SJCRH30 (cell line): ENCODE results near the gene LHFPL5. TPM values are rescaled to one million over a fixed set of nuclear protein-coding genes. Genes with fewer than 3 reads are reported as not detected.
A peak's percentile ranks its signal among the peaks of the same experiment; 100 is the strongest.

ENCODE experiments used
- DNase-seq, 2 experiments: peaks; one replicate each; pipeline ENCODE4 v3.0.0-alpha.2; 2015 to 2020
- H3K27ac ChIP-seq: fragments of 250-450 bp; sonication (Bioruptor Pico); 2 replicates; pipeline ENCODE4 v1.5.1; 2020; ENCODE audit warnings: mild to moderate bottlenecking, moderate library complexity
- H3K27me3 ChIP-seq: fragments of 250-450 bp; sonication (Bioruptor Pico); 2 replicates; pipeline ENCODE4 v1.5.1; 2020; ENCODE audit warnings: mild to moderate bottlenecking, moderate library complexity
- H3K36me3 ChIP-seq: fragments of 250-450 bp; sonication (Bioruptor Pico); 2 replicates; pipeline ENCODE4 v1.5.1; 2020; ENCODE audit warnings: mild to moderate bottlenecking, moderate library complexity
- H3K4me1 ChIP-seq: fragments of 250-450 bp; sonication (Bioruptor Pico); 2 replicates; pipeline ENCODE4 v1.5.1; 2020; ENCODE audit warnings: mild to moderate bottlenecking, moderate library complexity
- H3K4me3 ChIP-seq: fragments of 250-450 bp; sonication (Bioruptor Pico); 2 replicates; pipeline ENCODE4 v1.5.1; 2020; ENCODE audit warnings: mild to moderate bottlenecking, moderate library complexity
- H3K9me3 ChIP-seq: fragments of 250-450 bp; sonication (Bioruptor Pico); replicated peaks from 2 replicates; pipeline ENCODE4 v1.5.1; 2020; ENCODE audit warnings: mild to moderate bottlenecking, moderate library complexity
- total RNA-seq: library from RNA; depleted of rRNA; stranded (reverse); fragments of >200 nt; shearing (Covaris generic); gene quantifications from 2 replicates; pipeline ENCODE4 v1.2.3, GENCODE V29; 2014; rRNA removed

LHFPL5 gene
- total RNA-seq = 0.08 and 0.10 TPM in 2 replicates

DNA sequence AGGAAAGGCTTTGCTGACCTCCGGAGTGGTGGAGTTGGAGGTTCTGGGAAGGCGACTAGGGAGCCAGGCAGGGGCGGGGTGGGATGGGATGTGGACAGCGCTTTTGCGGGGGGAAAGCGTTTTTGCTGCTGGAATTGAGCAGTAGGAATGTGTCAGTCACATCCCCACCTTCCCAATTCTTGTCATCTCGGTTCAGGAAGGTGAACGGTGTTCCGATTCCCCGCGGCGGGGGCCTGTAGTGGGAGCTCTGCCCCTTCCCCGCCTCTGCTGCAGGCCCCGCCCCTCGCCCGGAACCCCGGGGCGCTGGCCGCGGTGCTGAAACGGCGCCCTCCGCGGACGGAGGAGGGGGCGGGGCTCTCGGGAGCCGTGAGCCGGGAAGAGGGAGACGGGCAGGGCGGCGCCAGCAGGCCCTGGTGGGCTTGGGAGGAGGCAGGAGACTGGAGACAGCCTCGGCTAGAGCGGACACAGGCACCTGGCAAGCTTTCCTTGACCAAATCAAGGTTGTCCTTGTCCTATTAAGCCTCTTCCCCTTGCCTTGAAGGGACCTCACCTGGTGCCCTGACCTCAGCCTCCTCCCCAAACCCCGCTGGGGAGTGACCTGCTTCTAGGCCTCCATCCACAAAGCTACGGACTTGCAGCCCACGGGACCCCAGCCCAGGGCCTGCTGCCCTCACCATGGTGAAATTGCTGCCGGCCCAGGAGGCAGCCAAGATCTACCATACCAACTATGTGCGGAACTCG lies at the start of gene LHFPL5:
Gene LHFPL5, plus strand, starts transcription at position 357 of the 741 bp plus-strand sequence. Its CDS starts 319 bp downstream, at position 676.
- no peak within 1 kb of the TSS for H3K4me3 ChIP-seq
- H3K9me3 ChIP-seq = no peaks in the 10 kb centered on the region
- no peaks in the 10 kb centered on the region for H3K36me3 ChIP-seq
- H3K27me3 ChIP-seq = no peaks in the 10 kb centered on the region
- peak; percentile 44 to 68 for DNase-seq
- 0 out of 2 replicates have a peak, but pooled peaks cover 2% of the 10 kb centered on the region for H3K4me1 ChIP-seq
- H3K27ac ChIP-seq = no peak within 1 kb of the TSS

DNA sequence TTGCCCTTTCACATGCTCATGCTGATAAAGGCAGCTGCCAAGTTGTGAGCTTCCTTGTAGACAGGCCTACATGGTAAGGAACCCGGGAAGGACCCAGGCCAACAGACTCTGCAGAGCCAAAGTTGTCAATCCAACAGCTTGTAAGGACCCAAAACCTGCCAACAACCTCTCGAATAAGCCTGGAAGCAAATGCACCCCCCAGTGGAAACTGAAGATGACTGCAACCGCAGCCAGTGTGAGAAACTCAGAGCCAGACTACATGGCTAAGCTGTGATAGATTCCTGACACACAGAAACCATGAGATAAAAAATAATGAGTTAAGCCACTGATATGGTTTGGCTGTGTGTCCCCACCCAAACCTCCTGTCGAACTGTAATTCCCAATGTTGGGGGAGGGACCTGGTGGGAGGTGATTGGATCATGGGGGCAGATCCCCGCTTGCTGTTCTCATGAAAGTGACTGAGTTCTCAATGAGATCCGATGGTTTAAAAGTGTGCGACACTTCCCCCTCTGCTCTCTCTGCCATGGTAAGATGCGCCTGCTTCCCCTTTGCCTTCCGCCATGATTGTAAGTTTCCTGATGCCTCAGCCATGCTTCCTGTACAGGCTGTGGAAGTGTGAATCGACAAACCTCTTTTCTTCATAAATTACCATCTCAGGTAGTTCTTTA lies 47.6 kb upstream of the LHFPL5 start:
- H3K27ac ChIP-seq = no peak overlapping the region
- H3K9me3 ChIP-seq = no peaks in the 10 kb centered on the region
- H3K27me3 ChIP-seq = no peaks in the 10 kb centered on the region
- no peak overlapping the region for H3K4me3 ChIP-seq
- peak in 1 of 2 experiments; percentile 22 for DNase-seq
- H3K36me3 ChIP-seq = no peaks in the 10 kb centered on the region
- H3K4me1 ChIP-seq = no peaks in the 10 kb centered on the region

DNA sequence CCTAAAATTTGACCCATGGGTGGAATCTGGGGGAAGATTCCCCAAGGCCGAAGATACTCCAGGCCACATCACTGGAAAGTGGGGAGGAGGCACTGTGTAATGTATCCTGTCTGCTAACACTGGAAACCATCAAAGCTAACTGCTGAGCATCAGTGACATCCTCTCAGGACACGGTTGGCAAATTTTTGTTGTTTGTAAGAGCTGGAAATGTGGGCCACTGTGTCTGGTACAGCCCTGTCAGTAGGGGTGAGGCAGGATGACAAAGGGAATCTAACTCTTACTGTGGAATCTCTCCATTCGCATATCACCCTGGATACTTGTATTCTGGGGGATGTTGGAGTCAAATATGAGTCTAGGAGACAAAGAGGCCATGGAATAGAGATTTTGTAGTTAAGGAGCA lies 45.7 kb upstream of the LHFPL5 start:
- Histone ChIP-seq H3K27me3 (peaks cover 3% of the 10 kb centered on the region; the same call in 1 of the 2 replicates), H3K36me3 (no peaks in the 10 kb centered on the region), H3K4me1 (no peaks in the 10 kb centered on the region), H3K27ac (no peak overlapping the region), H3K9me3 (no peaks in the 10 kb centered on the region), H3K4me3 (no peak overlapping the region)
- no peak for DNase-seq

DNA sequence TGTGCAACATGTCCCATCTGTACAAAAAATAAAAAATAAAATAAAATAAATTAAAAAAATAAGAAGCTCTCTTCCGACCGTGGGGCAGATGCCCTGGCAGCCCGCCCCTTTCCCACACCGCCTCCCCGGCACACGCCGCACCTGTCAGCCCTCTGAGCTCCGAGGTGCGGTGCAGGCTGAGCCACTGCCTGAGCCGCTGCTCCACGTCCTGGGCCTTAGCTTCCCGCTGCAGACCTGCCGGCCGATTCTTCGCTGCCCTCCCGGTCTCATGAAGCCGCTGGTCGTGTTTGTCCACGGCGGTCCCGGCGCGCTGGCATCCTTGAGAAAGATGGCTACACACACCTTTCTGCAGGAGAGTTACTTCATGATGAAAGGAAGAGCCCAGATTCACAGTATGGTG lies 39.4 kb upstream of the LHFPL5 start:
- H3K27ac ChIP-seq = no peak overlapping the region

DNA sequence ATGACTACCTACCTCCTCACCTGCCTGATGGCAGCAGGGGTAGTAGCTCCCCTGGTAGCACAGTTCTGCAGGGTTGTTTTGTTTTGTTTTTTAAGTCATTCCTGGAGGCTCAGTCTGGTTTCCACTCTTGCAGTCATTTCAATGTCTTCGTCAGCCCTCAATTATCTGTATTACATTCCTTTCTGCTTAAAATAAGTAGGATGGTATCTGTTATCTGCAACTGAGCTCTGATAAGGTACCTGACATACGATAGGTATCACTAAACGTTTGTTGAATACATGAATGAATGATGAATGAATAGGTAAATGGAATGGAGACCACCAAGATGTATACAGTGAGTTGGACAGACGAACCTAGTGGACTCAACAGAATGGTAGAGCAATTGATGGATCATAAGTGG lies 35.9 kb upstream of the LHFPL5 start:
- no peaks in the 10 kb centered on the region for H3K4me1 ChIP-seq
- H3K4me3 ChIP-seq = no peak overlapping the region
- no peaks in the 10 kb centered on the region for H3K9me3 ChIP-seq
- H3K27me3 ChIP-seq = no peaks in the 10 kb centered on the region
- no peak for DNase-seq
- H3K27ac ChIP-seq = no peak overlapping the region
- H3K36me3 ChIP-seq = no peaks in the 10 kb centered on the region

More for the DNA sequence above, 39.4 kb upstream of the LHFPL5 start:
- Histone ChIP-seq H3K9me3 (no peaks in the 10 kb centered on the region), H3K27me3 (peaks cover 3% of the 10 kb centered on the region; the same call in 1 of the 2 replicates), H3K36me3 (no peaks in the 10 kb centered on the region), H3K4me3 (no peak overlapping the region), H3K4me1 (no peaks in the 10 kb centered on the region)
- no peak for DNase-seq

DNA sequence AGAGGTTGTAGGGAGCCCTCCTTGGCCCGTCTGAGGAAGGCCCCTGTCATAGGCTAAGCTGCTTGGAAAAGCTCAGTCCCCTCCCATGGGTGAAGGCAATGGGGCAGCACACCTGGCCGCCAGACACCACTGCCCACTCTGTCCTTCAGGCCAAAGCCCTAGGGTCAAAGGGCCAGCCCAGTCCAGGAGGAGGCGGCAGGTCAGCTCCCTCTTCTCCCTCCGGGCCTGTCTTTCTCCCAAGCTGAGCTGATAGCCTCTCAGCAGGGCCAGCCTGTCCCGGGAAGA lies 33.9 kb upstream of the LHFPL5 start:
- Histone ChIP-seq H3K27me3 (no peaks in the 10 kb centered on the region), H3K4me1 (no peaks in the 10 kb centered on the region), H3K27ac (no peak overlapping the region), H3K9me3 (no peaks in the 10 kb centered on the region), H3K36me3 (no peaks in the 10 kb centered on the region), H3K4me3 (no peak overlapping the region)
- no peak for DNase-seq

DNA sequence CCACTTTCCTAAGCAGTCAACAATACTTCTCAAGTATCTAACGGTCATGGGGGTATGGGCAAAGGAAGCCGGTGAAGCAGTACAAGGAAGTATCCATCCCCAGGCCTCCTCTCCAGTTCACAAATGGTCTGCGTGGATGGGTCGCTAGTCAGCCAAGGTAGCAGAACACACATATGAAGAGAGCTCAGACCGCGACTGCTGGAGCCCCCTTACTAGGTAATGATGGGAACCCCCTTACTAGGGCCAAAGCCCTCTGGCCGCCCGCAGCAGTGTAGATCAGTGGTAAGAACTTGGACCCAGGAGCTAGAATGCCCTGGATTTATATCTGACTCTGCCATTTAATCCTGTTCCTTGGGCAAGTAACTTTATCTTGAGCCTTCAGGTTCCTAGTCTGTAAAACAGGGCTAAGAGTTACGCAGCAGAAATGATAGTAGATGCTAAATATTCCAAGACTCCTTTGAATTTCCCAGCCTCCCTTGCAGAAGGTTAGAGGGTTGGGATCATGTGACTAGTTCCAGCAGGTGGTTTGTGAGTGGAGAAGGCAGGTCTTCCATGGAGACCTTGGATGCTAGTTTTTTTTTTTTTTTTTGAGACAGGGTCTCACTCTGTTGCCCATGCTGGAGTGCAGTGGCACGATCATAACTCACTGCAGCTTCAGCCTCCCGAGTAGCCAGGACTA lies 30.9 kb upstream of the LHFPL5 start:
- Histone ChIP-seq H3K27ac (no peak overlapping the region), H3K27me3 (no peaks in the 10 kb centered on the region), H3K36me3 (no peaks in the 10 kb centered on the region), H3K4me1 (no peaks in the 10 kb centered on the region), H3K4me3 (no peak overlapping the region), H3K9me3 (no peaks in the 10 kb centered on the region)
- DNase-seq = no peak

DNA sequence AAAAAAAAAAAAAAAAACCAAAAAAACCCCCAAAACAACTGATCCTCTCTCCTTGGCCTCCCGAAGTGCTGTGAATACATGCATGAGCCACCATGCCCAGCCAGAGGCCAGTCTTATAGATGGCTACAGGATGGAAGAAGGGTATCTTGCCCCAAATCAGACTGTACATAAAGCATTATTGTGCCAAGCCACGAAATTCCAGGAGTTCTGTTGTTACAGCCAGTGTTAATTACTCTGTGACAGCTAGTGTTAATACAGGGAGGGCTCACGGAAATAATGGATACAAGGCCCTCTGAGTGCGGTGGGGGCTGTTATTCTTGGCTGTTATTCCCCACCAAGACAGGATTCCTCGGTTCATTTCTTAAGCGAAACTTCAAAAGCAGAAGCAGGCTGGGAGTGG lies 30.1 kb upstream of the LHFPL5 start:
- Histone ChIP-seq H3K9me3 (no peaks in the 10 kb centered on the region), H3K4me1 (no peaks in the 10 kb centered on the region), H3K27me3 (no peaks in the 10 kb centered on the region), H3K4me3 (no peak overlapping the region), H3K27ac (no peak overlapping the region), H3K36me3 (no peaks in the 10 kb centered on the region)
- DNase-seq = no peak

DNA sequence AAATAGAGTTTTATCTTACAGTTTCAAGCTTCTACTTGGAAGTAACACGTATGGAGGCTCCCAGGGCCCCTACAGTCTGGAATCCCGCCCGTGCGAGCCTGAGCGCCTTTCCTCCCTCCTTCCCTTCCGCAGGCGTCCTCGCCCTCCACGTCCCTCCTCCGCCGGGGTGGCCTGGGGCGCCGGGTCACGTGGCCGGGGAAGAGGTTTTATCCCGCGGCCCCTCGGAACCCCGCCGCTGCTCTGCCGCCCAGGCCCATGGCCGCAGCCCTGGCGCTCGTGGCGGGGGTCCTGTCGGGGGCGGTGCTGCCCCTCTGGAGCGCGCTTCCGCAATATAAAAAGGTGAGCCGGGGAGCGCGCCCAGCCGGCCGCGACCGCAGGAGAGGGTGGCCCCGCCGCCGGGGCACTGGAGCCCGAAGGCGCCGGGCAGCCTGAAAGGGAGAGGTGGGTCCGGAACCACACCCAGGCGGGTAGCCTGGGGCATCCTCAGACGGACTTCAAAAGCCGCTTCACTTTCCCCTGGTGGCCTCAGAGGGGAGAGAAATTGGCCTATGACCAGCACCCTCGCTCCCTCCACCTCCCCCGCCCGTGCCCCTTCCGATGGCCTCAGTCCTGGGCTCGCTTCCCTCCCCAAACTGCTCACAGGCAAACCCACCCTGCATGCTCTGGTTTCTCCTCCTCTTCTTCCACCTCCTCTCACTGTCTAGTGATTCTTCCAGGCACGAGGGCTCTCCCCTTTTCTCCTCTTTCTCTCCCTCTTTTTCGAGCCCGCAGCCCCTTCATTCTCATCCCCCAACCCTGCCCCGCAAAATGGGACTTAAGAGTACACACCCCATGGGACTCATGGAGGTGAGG lies 28.6 kb upstream of the LHFPL5 start, which contains the start of gene CLPSL2:
Gene CLPSL2, plus strand, starts transcription at position 235 of the 852 bp plus-strand sequence. Its CDS starts 21 bp downstream, at position 256.
- H3K27me3 ChIP-seq = no peaks in the 10 kb centered on the region
- peak; percentile 23 to 31 for DNase-seq

DNA sequence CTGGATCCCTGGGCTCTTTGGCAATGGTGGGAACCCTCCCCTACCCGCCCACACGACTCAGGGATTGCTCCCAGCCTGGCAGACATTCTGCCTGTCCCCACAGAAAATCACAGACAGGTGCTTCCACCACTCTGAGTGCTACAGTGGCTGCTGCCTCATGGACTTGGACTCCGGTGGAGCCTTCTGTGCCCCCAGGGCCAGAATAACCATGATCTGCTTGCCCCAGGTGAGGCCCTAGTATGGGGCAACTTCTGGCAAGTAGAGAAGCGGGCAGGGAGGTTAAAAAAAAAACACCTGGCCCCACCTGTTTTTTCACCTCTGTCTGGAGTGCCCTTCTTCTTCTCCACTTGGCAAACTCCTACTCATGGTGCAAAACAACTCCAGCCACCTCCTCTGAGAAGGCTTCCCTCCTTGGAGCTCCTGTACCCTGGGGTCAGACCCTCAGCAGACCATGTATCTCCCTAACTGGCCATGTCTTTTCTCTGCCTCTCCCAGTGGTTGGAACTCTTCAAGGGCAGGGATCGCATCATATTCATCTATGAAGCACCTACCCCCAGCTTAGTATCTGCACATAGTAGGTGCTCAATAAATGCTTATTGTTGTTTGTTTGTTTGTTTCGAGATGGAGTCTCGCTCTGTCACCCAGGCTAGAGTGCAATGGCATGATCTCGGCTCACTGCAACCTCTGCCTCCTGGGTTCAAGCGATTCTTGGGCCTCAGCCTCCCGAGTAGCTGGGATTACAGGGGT lies 27.6 kb upstream of the LHFPL5 start:
- no peak for DNase-seq
- Histone ChIP-seq H3K4me3 (no peak overlapping the region), H3K4me1 (no peaks in the 10 kb centered on the region), H3K9me3 (no peaks in the 10 kb centered on the region), H3K27ac (no peak overlapping the region), H3K27me3 (no peaks in the 10 kb centered on the region), H3K36me3 (no peaks in the 10 kb centered on the region)

More for the DNA sequence above, 28.6 kb upstream of the LHFPL5 start, which contains the start of gene CLPSL2:
- peak within 1 kb of the TSS; percentile 55 for H3K4me3 ChIP-seq
- no peak within 1 kb of the TSS for H3K27ac ChIP-seq
- H3K4me1 ChIP-seq = no peaks in the 10 kb centered on the region
- H3K9me3 ChIP-seq = no peaks in the 10 kb centered on the region
- H3K36me3 ChIP-seq = no peaks in the 10 kb centered on the region

DNA sequence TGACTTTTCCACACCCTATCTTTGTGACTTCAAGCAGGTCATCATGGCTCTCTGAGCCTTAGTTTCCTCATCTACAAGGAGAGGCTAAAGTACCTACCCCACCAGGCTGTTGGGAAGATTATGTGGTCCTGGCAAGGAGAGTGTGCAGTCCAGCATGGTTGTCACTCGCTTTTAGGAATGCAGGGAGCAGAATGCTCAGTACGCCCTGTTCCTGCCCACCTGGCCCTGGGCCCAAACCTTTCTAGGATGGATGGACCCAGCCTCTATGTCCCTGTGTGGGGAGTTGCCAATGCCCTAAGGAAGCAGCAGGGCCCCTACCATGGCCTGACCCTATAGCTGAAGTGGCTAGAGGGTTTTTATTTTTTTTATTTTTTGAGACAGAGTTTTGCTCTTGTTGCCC lies 26.7 kb upstream of the LHFPL5 start:
- no peaks in the 10 kb centered on the region for H3K9me3 ChIP-seq
- H3K27me3 ChIP-seq = no peaks in the 10 kb centered on the region
- DNase-seq = no peak
- no peak overlapping the region for H3K4me3 ChIP-seq
- H3K4me1 ChIP-seq = no peaks in the 10 kb centered on the region
- H3K36me3 ChIP-seq = no peaks in the 10 kb centered on the region
- H3K27ac ChIP-seq = no peak overlapping the region

DNA sequence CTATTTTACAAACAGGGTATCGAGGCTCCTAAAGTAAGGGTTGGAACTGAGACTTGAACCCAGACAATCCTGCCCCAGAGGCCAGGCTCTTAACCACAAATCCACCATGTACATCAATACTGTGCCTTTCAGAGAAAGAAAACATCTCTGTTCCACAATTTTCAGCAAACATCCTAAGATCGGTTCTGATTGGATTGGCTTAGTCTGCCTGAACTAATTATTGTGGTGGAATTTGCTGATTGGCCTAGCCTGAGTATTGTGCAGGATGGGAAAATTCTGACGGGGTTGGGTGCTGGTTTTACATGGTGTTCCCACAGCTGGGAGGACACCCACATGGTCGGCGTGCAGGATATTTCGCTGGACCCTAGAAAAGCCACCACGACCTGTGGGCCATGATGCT lies 24.4 kb upstream of the LHFPL5 start, which contains the start of gene CLPSL1:
Gene CLPSL1, plus strand, starts transcription at position 301 of the 400 bp plus-strand sequence. Its CDS starts 92 bp downstream, at position 393.
- H3K27ac ChIP-seq = no peak within 1 kb of the TSS
- no peaks in the 10 kb centered on the region for H3K4me1 ChIP-seq
- DNase-seq = no peak

DNA sequence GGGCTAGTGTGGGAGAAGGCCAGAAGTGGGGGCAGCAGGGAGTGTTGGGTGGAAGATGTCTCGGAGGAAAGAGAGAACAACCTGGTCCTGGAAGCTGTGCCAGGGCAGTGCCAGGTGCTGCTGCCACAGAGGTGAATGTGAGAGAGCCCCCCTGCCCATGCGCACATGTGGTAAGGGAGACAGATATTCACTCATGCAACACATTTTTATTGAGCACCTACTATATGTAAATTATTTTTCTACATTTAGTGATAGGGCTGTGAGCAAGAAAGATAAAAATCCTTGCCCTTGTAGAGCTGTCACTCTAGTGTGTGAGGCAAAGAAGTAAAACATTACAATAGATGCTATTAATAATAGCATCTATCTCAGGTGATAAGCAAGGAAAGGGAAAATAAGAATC lies 23.9 kb upstream of the LHFPL5 start:
- Histone ChIP-seq H3K9me3 (no peaks in the 10 kb centered on the region), H3K4me1 (no peaks in the 10 kb centered on the region), H3K36me3 (no peaks in the 10 kb centered on the region), H3K27ac (no peak overlapping the region), H3K4me3 (no peak overlapping the region), H3K27me3 (no peaks in the 10 kb centered on the region)
- DNase-seq = no peak

More for the DNA sequence above, 24.4 kb upstream of the LHFPL5 start, which contains the start of gene CLPSL1:
- H3K4me3 ChIP-seq = no peak within 1 kb of the TSS
- no peaks in the 10 kb centered on the region for H3K36me3 ChIP-seq
- no peaks in the 10 kb centered on the region for H3K27me3 ChIP-seq
- no peaks in the 10 kb centered on the region for H3K9me3 ChIP-seq

DNA sequence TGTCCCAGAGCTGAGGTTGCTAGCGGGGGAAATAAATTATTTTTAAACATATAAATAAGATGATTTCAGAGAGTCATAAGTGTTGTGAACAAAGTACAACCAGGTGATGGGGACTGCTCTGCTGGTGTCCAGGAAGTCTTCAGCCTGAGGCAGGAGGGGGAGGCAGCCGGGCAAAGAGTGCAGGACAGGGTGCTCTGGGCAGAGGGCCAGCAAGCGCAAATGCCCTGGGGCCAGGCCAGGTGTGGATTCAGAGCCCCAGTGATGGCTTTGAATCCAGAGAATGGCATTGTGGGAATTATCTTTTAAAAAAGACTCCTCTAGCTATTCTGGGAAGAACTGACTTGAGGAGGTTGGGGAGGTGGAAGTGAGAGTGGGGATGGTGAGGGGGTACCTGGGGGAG lies 22.7 kb upstream of the LHFPL5 start:
- no peaks in the 10 kb centered on the region for H3K9me3 ChIP-seq
- DNase-seq = peak in 1 of 2 experiments; percentile 23
- no peaks in the 10 kb centered on the region for H3K27me3 ChIP-seq

More for the DNA sequence above, 22.7 kb upstream of the LHFPL5 start:
- Histone ChIP-seq H3K36me3 (no peaks in the 10 kb centered on the region), H3K27ac (no peak overlapping the region), H3K4me3 (no peak overlapping the region), H3K4me1 (no peaks in the 10 kb centered on the region)
